Measurements from ENCODE around the gene DESI1. TPM values are rescaled to one million over a fixed set of nuclear protein-coding genes. Genes with fewer than 3 reads are reported as not detected.

Gene DESI1
- total RNA-seq, 1 donor from 2014 or later: 37.4 TPM

DNA sequence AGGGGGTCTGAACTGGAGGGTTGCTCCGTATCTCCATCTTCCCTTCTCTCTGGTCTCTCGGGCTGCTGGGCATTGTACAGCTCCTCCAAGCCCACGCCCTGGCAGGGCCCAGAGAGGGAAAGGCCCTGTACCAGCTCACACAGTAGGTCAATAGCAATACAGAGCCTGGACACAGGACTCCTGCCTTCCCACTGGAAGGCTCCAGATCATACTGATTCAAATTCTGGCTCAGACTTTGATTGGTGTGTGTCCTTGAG is 53.4 kb downstream of the DESI1 start:
- no peaks in the 10 kb centered on the region for H3K4me1 Mint-ChIP-seq (ENCODE audit: low read depth)
- no peak overlapping the region for H3K4me3 Mint-ChIP-seq (ENCODE audit: low read depth)
- no peak overlapping the region for H3K27ac Mint-ChIP-seq
- no peaks in the 10 kb centered on the region for H3K27me3 Mint-ChIP-seq
- no peak for TF ChIP-seq CTCF (IDR thresholded peaks at IDR 0.05; ENCODE audit: unreplicated experiment)
- no peaks in the 10 kb centered on the region for H3K9me3 Mint-ChIP-seq (ENCODE audit: low read depth)
- DNase-seq (ENCODE audit: low spot score, unreplicated experiment): no peak
- H3K36me3 Mint-ChIP-seq (ENCODE audit: insufficient read depth): no peaks in the 10 kb centered on the region

GRCh38 chr22:41565403-41566054 is 55.3 kb downstream of the DESI1 start:
- H3K36me3 Mint-ChIP-seq (ENCODE audit: insufficient read depth): no peaks in the 10 kb centered on the region
- peak overlapping the region; percentile 48 for H3K27ac Mint-ChIP-seq
- peaks cover 4% of the 10 kb centered on the region for H3K27me3 Mint-ChIP-seq
- TF ChIP-seq CTCF (IDR thresholded peaks at IDR 0.05; ENCODE audit: unreplicated experiment): no peak
- peaks cover 8% of the 10 kb centered on the region for H3K4me1 Mint-ChIP-seq (ENCODE audit: low read depth)
- H3K9me3 Mint-ChIP-seq (ENCODE audit: low read depth): no peaks in the 10 kb centered on the region
- no peak overlapping the region for H3K4me3 Mint-ChIP-seq (ENCODE audit: low read depth)
- DNase-seq (ENCODE audit: low spot score, unreplicated experiment): no peak

GRCh38 chr22:41564563-41564962 is 56.3 kb downstream of the DESI1 start:
- no peak for TF ChIP-seq CTCF (IDR thresholded peaks at IDR 0.05; ENCODE audit: unreplicated experiment)
- H3K27ac Mint-ChIP-seq: no peak overlapping the region
- peaks cover 4% of the 10 kb centered on the region for H3K27me3 Mint-ChIP-seq
- no peaks in the 10 kb centered on the region for H3K36me3 Mint-ChIP-seq (ENCODE audit: insufficient read depth)
- H3K4me3 Mint-ChIP-seq (ENCODE audit: low read depth): no peak overlapping the region
- DNase-seq (ENCODE audit: low spot score, unreplicated experiment): no peak
- no peaks in the 10 kb centered on the region for H3K9me3 Mint-ChIP-seq (ENCODE audit: low read depth)
- H3K4me1 Mint-ChIP-seq (ENCODE audit: low read depth): peaks cover 11% of the 10 kb centered on the region

GRCh38 chr22:41563051-41563711 is 57.7 kb downstream of the DESI1 start:
- Mint-ChIP-seq H3K4me3 (ENCODE audit: low read depth) (no peak overlapping the region), H3K27ac (no peak overlapping the region), H3K27me3 (peaks cover 4% of the 10 kb centered on the region), H3K9me3 (ENCODE audit: low read depth) (no peaks in the 10 kb centered on the region), H3K4me1 (ENCODE audit: low read depth) (peaks cover 11% of the 10 kb centered on the region), H3K36me3 (ENCODE audit: insufficient read depth) (no peaks in the 10 kb centered on the region)
- no peak for DNase-seq (ENCODE audit: low spot score, unreplicated experiment)
- no peak for TF ChIP-seq CTCF (IDR thresholded peaks at IDR 0.05; ENCODE audit: unreplicated experiment)

DNA sequence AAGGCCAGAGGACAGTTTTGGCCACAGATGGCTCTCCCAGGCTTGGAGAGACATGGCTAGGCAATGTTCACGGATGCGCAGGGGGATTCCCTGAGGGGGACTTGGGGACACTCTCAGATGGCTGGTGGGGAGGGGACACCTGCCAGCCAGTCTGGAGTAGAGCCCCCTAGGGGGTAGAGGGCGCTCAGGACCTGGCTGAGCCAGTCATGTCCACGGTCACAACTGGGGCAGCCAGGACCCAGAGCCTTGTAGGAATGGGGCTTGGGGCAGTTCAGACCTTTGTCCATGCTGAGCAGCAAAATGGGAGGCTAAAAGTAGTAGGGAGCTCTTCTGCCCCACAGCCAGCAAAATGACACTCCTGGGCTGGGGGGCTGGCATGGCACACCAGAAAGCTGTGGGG is 58.4 kb downstream of the DESI1 start:
- Mint-ChIP-seq H3K27ac (no peak overlapping the region), H3K27me3 (peaks cover 4% of the 10 kb centered on the region), H3K9me3 (ENCODE audit: low read depth) (no peaks in the 10 kb centered on the region), H3K4me1 (ENCODE audit: low read depth) (peaks cover 16% of the 10 kb centered on the region), H3K36me3 (ENCODE audit: insufficient read depth) (no peaks in the 10 kb centered on the region), H3K4me3 (ENCODE audit: low read depth) (no peak overlapping the region)
- no peak for TF ChIP-seq CTCF (IDR thresholded peaks at IDR 0.05; ENCODE audit: unreplicated experiment)
- no peak for DNase-seq (ENCODE audit: low spot score, unreplicated experiment)

Measured in progenitor cell of endocrine pancreas (in vitro differentiated cells).